HCT116 (cell line): Measurements from ENCODE around the gene MRPS7.

Source experiments
- SP1 ChIP-seq: IDR thresholded peaks from 2 replicates; pipeline ENCODE4 v1.6.1; 2012; ENCODE audit warnings: low read depth
- YY1 ChIP-seq: IDR thresholded peaks from 2 replicates; pipeline ENCODE4 v1.6.1; 2011; ENCODE audit warnings: low read length, low read depth, moderate library complexity, mild to moderate bottlenecking; ENCODE audit not compliant: insufficient replicate concordance; ENCODE audit errors: extremely low read depth
- TF ChIP-seq, protein P1 (sequence below), 3 experiments: fragments of 200-600 bp in 1 of 3; sonication (generic) in 1 of 3; IDR thresholded peaks in 2 of 3; conservative IDR thresholded peaks in 1 of 3; 2 replicates each; pipeline ENCODE4 v1.5.1; 2012 to 2017; ENCODE audit warnings: low read depth in 2 of 3, low read length in 2 of 3, antibody characterized with exemption in 1 of 3, borderline replicate concordance in 1 of 3, control low read depth in 1 of 3, mild to moderate bottlenecking in 1 of 3, mixed read lengths in 1 of 3, mixed run types in 1 of 3, moderate library complexity in 1 of 3; ENCODE audit not compliant: insufficient read depth in 1 of 3

DNA sequence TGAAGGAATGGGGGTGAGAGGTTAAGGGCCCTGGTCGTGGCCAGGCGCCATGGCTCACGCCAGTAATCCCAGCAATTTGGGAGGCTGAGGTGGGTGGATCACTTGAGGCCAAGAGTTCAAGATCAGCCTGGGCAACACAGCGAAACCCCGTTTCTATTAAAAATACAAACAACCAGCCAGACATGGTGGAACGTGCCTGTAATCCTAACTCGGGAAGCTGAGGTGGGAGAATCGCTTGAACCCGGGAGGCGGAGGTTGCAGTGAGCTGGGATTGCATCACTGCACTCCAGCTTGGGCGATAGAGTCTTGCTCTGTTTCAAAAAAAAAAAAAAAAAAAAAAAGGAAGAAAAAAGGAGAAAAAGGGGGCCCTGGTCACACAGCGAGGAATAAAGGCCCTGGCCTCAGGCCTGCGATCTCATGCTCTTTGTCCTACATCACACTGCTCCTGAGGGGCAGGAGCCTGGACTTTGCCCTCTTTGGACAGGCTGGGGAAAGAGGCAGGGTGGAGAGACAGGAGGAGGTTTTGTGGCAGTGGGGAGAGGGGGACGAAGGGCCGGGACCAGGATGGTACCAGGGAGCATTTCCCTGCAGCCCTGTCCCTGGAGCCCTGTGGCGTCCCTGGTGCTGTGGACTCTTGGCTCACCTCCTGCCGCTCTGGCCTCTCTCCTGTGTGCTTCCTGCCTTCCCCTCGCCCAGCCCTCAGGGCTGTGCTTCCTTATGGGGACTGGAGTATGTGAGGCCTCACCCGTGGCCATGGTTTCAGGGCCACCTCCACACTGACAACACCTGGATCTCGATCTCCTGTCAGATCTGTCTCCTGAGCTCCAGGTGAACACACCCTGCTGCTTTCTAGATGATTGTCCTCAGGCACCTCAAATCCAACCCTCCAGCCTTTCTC, 47.3 kb downstream of the MRPS7 start:
- no peak for TF ChIP-seq YY1
- TF ChIP-seq, protein P1, sequence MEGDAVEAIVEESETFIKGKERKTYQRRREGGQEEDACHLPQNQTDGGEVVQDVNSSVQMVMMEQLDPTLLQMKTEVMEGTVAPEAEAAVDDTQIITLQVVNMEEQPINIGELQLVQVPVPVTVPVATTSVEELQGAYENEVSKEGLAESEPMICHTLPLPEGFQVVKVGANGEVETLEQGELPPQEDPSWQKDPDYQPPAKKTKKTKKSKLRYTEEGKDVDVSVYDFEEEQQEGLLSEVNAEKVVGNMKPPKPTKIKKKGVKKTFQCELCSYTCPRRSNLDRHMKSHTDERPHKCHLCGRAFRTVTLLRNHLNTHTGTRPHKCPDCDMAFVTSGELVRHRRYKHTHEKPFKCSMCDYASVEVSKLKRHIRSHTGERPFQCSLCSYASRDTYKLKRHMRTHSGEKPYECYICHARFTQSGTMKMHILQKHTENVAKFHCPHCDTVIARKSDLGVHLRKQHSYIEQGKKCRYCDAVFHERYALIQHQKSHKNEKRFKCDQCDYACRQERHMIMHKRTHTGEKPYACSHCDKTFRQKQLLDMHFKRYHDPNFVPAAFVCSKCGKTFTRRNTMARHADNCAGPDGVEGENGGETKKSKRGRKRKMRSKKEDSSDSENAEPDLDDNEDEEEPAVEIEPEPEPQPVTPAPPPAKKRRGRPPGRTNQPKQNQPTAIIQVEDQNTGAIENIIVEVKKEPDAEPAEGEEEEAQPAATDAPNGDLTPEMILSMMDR (IDR thresholded peaks at IDR 0.05 in 2 of 3, conservative IDR thresholded peaks at IDR 0.05 in 1 of 3; ENCODE audit: borderline replicate concordance in 1 of 3, insufficient read depth in 1 of 3, low read depth in 2 of 3, low read length in 2 of 3), result no peak
- no peak for TF ChIP-seq SP1
